Measurements from ENCODE around the gene ZW10. TPM values are rescaled to one million over a fixed set of nuclear protein-coding genes. Genes with fewer than 3 reads are reported as not detected.

The ZW10 gene
- total RNA-seq, 1 experiment from 2014 or later, result 21.0 TPM

- ChIA-PET CTCF (no interaction called here), RAD21 (ENCODE audit: low non-redundant PET in 1 of 2, low total read pairs in 2 of 2, uncharacterized antibody in 2 of 2, unreplicated experiment in 2 of 2) (no interaction called here), POLR2A (no interaction called here)
- DNase-seq (ENCODE audit: low read depth, low spot score) (no peak), ATAC-seq (no peak)
- BruUV-seq (replicated peaks), result no TSS peak
- Histone ChIP-seq H3K4me1 (ENCODE audit: control insufficient read depth in 1 of 2, insufficient read depth in 2 of 2, low read length in 2 of 2) (no peaks in the 10 kb centered on the region; a peak in 1 of 4 replicates), H3K79me2 (ENCODE audit: insufficient read depth, low read length) (no peaks in the 10 kb centered on the region), H3K36me3 (ENCODE audit: control insufficient read depth in 1 of 2, insufficient read depth in 2 of 2, low read length in 2 of 2) (no peaks in the 10 kb centered on the region), H3K4me2 (ENCODE audit: low read length) (no peak overlapping the region), H2AFZ (ENCODE audit: low read depth, low read length, poor library complexity, severe bottlenecking) (no peak overlapping the region), H3K9me2 (ENCODE audit: insufficient read depth) (no peaks in the 10 kb centered on the region), H3K9ac (ENCODE audit: low read length) (no peak overlapping the region), H3K9me3 (ENCODE audit: control insufficient read depth in 1 of 2, insufficient read depth in 1 of 2, low read depth in 1 of 2, low read length in 2 of 2) (no peaks in the 10 kb centered on the region), H3K4me3 (replicated peaks in 1 of 2; ENCODE audit: low read depth in 1 of 2, low read length in 2 of 2) (no peak overlapping the region), H3K27ac (ENCODE audit: low read depth, low read length) (no peak overlapping the region), H4K20me1 (ENCODE audit: insufficient read depth) (no peaks in the 10 kb centered on the region), H3K27me3 (ENCODE audit: insufficient read depth, low read length) (no peaks in the 10 kb centered on the region)
- intact Hi-C loops (cut with micrococcal nuclease), result no loop called here
- no peak for TF ChIP-seq EGR1 (IDR thresholded peaks at IDR 0.05; ENCODE audit: low read depth)
- no peak for TF ChIP-seq CEBPB (IDR thresholded peaks at IDR 0.05; ENCODE audit: low read depth)
Measured at GRCh38 chr11:113683481-113684046, 89.9 kb downstream of the ZW10 start.

Other genes with a start within 250 kb of the ZW10 start
- 0.71 TPM for gene TMPRSS5, start 67.4 kb downstream of the ZW10 start, total RNA-seq (2021; ENCODE audit: unreplicated experiment)
- not detected for gene CLDN25, start 6.1 kb upstream of the ZW10 start, total RNA-seq (2021; ENCODE audit: unreplicated experiment)
- 23.5 TPM for gene USP28, start 101.9 kb upstream of the ZW10 start, total RNA-seq (2021; ENCODE audit: unreplicated experiment)
- gene HTR3B, start 131.1 kb upstream of the ZW10 start, total RNA-seq (2021; ENCODE audit: unreplicated experiment), result not detected
- gene HTR3A, start 201.4 kb upstream of the ZW10 start, total RNA-seq (2021; ENCODE audit: unreplicated experiment), result 0.12 TPM

Measured in HCT116 (cell line).